H1 (cell line): ENCODE data around the gene ITPR1. TPM values are rescaled to one million over a fixed set of nuclear protein-coding genes. Genes with fewer than 3 reads are reported as not detected.

ENCODE experiments used
- SUZ12 ChIP-seq: fragments of 200-600 bp; sonication (generic); IDR thresholded peaks from 2 replicates; pipeline ENCODE4 v1.6.1; 2012; ENCODE audit warnings: mild to moderate bottlenecking, inconsistent platforms, low read length, moderate library complexity, mixed read lengths
- polyA plus RNA-seq, 7 experiments: library from polyadenylated mRNA; depleted of rRNA in 3 of 7; stranded (reverse) in 5 of 7; unstranded in 2 of 7; fragments of >200 nt in 5 of 7; fragments of 200-250 nt in 2 of 7; gene quantifications; 1 replicate in 5 of 7; 2 replicates in 1 of 7; 4 replicates in 1 of 7; pipeline versions ENCODE4 v1.2.1 to v1.2.3, GENCODE V29; 2011 to 2013; ENCODE audit warnings: missing spikeins in 2 of 7, mixed read lengths in 2 of 7
- total RNA-seq: library from RNA; stranded (reverse); fragmentation: NEBNext Ultra II Directional; extraction: Animal tissue kit (Norgen Biotek cat#: 25700); gene quantifications from 2 replicates; pipeline ENCODE4 v1.2.1, GENCODE V29; 2021

Gene ITPR1
- total and polyA plus RNA-seq, 2 of the 8 experiments (the other 6 are each of a cell fraction or from before 2014, with no cell fraction given): 2.5 to 16.3 TPM

DNA sequence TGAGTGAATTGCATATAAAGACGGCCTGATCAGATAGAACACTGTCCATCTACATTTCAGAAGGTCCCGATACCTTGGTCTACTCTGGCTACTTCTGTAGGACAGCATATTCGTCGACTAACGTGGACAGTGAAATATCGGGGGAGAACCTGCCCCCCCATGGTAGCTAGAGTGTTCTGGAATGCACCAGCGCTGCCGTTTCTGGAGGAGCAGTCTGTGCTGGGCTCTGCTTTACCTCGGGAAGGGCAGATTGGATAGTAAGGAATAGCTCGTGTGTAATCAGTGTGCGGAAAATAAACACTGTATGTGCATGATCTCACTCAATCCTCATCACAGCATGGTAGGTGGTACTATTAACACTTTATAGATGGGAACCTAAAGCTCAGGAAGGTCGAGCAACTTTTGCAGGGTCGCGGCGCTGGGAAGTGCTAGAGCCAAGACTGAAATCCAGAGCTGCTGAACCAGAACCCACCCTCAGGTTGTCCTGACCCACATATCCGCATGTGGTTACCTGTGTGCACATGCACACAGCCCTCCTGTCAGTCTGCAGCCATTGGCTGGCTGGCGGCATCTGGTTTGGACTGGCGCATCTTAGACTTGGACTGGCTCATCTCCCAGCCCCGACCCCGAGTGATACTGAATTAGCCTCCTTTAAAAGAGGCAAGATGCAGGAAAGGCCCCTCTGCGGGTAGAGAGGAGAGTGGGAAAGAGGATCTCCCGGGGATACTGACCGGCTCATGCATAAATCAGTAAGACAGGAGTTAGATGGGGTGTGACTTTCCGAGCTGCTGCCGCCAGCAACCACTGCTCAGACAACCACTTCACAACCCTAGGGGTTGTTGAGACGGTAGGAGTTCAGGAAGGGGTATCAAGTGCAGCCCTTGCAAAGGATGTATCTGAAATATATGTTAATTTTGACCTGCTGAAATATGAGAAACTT, 331.1 kb downstream of the ITPR1 start (continued):
- TF ChIP-seq SUZ12: no peak
